ENCODE measurements around the gene MKKS.
A peak's percentile ranks its signal among the peaks of the same experiment; 100 is the strongest.
"Not testable (repeated sequence)": the region's sequence is repeated elsewhere in the genome, so short reads cannot be mapped to it uniquely, and the experiment has no call there.

MKKS gene

DNA sequence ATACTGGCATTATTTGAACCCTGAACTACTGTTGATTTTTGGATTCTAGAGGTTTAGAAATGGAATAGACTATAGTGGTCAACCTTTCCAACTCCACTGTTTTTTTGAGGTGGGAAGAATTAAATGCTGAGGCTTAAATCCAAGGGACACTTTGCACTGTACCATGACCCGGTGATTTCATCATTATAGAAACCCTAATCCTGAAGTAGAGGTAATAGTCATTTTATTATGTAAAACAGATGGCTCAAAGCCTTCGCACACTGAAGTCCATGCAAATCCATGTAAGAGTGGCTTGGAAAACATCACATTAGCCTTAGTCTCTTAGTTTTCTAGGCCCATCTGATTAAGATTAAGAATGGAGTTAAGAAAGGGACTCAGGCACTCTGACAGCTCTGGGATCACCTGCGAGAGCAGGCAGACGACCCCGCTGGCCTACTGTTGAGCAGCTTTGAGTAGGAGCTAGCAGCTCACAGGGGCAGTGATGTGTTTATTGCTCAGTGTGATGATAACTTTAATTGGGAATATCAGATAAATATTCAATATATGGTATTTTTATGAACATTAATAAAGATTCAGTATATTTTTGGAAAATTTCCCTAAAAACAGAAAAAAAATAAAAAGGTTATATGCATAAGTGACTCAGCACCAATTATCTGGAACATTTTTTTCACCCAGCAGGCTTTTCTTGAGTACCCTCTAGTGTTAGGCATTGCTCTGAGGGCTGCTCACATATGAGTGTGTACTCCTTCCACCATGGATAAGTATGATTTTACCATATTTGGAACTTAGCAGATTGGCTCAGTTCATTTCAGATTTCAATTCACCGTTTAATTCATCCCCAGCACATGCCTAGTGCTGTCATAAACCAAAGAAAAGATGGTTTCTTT is 14.5 kb upstream of the MKKS start:
- DNase-seq = no peak

DNA sequence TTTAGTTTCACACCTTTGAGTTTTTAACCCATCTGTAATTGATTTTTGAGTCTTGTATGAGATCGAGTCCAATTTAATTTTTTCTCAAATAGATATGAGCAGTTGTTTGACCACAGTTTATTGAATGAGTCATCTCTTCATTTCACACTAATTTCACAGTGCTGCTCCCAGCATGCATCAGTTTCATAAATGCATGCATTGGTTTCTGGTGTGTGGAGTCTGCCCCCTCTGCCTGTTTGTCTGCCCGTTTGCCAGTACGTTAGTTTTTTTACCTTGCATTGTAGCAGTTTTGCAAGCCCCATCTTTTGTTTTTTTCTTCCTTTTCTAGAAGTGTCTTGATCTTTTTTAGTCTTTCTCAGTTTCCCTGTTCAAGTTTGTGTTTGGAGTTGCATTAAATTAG is 13.0 kb upstream of the MKKS start:
- DNase-seq = peak; percentile 38 to 47

DNA sequence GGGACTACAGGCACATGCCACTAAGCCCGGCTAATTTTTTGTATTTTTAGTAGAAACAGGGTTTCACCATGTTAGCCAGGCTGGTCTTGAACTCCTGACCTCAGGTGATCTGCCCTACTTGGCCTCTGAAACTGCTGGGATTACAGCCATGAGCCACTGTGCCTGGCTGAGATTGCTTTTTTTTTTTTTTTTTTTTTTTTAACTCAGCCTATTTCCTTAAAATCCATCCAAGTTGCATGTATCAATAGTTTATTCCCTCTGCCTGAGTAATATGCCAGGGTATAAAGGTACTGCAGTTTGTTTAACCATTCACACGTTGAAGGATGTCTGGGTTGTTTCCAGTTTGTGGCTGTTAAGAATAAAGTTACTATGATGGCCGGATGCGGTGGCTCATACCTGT is 11.7 kb upstream of the MKKS start:
- no peak for DNase-seq

DNA sequence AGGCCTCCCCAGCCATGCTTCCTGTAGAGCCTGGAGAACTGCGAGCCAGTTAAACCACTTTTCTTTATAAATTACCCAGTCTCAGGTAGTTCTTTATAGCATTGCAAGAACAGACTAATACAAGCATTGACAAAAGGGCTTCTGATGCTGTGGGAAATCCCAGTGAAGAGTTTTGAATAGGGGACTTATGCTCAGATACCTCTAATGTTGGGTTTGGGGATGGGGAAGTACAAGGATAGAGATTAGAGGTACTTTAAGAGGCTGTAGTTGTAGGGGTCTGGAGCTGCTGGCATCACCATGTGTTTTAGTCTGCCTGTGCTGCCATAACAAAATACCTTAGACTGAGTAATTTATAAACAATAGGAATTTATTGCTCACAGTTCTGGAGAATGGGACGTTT is 9.9 kb upstream of the MKKS start:
- DNase-seq = no peak

DNA sequence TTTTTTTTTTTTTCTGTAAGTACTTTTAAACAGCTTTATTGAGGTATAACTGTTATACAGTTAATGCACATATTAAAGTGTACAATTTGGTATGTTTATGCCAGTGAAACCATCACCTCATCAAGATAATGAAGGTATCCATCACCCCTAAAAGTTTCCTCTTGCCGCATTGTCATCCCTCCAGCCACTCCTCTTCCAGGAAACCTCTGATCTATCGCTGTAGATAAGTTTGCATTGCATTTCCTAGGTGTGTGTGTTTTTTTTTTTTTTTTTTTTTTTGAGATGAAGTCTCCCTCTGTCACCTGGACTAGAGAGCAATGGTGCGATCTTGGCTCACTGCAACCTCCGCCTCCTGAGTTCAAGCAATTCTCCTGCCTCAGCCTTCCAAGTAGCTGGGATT is 4.2 kb upstream of the MKKS start:
- no peak for DNase-seq

DNA sequence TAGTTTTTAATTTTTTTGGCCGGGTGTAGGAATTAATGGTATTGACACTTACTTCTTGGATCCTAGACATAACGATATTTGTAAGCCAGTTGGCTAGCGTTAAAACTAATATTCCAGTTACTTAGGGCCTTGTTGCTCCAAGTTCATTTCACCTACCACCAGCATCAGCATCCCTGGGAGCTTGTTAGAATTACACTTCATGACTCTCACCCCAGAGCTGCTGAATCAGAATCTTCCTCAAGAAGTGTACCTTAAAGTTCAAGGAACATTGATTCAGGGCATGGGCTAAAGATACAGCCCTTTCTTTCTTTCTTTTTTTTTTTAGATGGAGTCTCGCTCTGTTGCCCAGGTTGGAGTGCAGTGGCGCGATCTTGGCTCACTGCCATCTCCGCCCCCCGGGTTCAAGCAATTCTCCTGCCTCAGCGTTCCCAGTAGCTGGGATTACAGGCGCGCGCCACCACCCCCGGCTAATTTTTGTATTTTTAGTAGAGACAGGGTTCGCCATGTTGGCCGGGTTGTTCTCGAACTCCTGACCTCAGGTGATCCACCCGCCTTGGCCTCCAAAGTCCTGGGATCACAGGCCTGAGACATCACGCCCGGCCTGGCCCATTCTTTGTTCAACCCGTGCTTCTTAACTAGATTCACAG is 2.2 kb upstream of the MKKS start:
- DNase-seq = no peak

DNA sequence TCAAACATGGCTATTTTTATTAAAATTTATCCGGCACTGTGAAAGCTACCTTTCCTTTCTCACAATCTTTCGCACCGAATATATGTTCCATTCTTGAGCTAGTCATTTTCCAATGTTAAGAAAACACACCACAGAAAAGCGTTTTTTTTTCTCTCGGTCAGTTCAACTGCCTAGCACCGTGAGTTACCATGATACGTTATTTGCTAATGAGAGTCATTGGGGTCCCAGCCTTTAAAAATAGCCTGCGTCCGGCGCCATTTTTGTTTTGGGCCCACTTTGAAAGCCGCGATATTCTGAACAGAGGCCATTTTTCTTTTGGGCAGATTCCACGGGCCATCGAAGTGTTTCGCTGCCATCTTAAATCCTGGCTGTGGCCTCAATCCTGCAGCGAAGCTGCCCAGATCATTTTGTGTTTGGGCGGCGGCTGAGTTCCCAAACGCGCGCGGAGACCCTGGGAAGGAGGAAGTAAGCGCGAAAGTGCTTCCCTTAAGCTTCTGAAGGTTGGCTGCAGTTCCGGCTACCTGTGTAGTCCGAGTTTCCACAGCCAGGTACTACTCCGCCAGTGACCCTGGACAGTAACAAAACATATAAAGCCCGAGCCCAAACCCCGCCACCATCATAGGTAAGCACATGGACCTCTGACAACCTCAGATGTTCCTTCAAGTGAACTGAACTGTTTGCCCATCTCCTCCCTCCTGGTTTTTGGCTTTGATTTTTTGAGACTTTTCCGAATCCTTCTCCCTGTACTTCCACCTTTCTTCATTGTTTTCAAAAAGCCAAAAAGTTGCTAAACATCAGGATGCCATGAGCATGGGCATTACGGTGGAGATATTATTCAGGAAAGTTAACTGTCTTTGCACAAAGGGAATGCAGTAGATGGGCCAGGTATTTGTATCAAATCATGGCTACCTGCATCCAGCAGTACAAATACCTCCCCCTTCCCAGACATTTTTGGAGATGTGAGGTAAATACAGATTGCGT is 1.1 kb upstream of the MKKS start, which contains the start of gene SLX4IP:
SLX4IP (plus strand) TSS at position 474 of the 981 bp plus-strand sequence. CDS start 22,900 bp downstream, outside the sequence.
- DNase-seq = peak; percentile 81 to 83

DNA sequence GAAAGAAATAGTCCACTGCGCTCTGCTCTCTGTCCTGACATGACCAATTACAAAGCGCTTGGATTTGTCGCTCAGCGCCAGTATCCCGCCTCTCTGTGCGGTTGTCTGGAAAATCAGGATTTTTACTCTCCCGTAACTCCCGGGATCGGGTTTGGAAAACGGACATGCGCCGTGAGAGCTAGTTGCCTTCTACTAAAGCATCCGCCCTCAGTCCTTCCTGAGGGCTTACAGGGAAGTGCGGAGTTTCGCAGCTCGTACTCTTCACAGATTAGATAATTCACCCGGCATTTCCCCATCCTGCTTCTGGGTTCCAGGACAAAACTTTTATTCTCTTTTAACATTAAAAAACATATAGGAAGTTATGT is 427 bp upstream of the MKKS start:
- DNase-seq = peak; percentile 65 to 68

DNA sequence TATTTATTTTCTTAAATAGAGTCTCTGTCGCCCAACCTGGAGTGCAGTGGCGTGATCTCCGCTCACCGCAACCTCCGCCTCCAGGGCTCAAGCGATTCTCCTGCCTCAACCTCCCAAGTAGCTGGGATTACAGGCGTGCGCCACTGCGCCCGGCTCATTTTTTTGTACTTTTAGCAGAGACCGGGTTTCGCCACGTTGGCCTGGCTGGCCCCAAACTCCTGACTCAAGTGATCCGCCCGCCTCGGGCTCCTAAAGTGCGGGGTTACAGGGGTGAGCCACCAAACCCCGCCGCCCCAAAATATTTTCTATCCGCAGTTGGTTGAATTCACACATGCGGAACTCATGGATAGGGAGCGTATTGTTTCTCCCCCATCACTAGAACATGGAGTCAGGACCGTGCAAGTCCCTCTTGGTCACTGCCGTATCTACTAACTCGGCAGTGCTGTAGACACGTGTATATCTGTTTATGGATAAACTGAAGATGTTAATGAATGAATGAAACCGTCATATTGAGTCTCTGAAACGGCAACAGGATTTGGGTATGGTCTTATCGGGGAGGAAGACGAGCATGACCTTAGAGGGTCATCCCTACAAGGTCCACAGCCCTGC is 904 bp downstream of the MKKS start:
- DNase-seq = no peak

DNA sequence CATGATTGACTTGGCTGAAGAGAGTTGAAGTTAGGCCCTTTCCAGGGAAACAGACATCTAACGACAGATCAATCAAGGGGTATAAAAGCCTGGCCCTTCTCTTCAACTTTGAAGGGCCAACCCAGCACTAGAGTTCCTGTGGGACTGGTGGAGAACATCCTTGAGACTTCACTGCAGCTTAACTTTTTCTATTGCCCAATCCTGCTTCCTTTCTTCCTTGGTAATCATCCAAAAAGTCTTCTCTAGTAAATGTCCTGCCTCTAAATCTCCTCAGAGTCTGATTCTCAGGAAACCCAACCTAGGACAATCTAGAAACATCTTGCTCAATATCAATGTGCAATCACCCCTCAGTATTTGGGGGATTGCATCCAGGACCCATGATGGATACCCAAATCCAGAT is 1.9 kb downstream of the MKKS start:
- no peak for DNase-seq

DNA sequence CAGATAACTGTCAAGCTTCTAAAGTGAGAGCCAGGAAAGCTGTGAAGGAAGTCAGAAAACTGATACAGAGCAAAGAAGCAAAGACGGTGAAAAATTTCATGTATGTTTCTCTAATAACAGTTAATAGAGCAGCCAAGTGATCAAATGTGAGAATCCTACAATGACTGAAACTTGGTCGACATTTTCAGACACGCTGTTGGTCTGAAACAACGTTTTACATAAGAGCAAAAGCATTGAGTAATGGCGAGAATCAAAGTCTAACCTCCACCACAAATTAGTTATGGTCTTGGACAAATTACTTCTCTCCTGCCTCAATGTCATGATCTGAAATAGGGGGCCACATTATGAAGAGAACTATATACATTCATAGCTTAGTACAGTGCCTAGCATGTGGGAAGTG is 3.3 kb downstream of the MKKS start:
- no peak for DNase-seq

DNA sequence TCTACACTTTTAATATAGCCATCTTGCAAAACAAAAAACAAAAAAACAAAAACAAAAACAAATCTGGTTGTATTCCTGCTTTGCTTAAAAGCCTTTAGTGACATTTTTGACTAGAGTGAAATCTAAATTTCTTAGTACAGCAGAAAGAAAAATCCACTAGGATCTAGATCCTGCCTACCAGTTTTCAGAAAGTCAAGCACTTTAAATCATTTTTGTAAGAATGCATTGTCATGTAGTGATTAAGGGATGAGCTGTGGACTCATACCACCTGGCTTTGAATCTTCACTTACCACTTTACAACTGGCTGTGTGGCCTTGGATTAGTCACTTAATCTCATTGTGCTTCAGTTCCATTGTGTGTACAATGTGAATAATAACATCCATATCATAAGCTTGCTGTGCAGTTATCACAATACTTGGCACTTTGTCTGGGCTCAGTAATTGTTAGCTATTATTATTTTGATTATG is 4.0 kb downstream of the MKKS start:
- DNase-seq = no peak

DNA sequence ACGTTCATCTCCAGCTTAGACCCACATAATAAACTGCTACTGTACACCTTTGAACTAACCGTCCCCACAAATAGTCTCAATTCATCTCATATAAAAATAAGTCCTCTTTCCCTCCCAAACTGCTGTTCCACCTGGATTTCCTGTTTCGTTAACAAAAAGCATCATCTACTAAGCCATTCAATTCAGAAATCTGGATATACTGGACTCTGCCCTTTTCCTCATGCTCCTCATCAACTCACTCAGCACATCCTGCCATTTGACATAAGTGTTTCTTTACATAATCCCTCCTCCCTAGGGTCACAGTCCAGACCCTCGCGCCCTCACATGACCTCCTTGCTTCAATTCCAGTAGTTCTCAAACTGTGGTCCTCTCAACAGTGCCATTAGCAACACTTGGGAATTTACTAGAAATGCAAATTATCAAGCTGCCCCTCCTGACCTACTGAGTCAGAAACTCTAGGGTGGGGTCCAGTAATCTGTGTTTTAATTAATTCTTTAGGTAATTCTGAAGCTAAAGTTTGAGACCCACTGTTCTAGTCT is 4.5 kb downstream of the MKKS start:
- no peak for DNase-seq

DNA sequence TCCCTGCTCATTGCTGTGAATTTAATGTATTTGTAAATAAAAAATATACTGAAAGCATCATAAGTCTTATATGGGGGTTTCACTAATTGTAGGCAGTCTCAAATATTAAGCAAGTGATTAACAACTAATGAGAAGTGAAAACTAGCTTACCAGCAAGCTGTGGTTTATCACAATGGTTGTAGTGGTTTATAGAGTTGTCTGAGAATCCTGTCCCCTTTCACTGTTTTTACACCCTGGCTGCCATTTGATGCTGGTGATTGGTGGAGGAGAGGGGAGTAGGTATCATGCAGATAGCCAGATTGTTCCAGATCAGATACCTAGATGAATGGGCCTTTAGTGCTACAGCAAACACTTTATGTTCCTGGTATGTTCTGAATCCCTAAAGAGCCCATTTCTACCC is 6.0 kb downstream of the MKKS start:
- no peak for DNase-seq

DNA sequence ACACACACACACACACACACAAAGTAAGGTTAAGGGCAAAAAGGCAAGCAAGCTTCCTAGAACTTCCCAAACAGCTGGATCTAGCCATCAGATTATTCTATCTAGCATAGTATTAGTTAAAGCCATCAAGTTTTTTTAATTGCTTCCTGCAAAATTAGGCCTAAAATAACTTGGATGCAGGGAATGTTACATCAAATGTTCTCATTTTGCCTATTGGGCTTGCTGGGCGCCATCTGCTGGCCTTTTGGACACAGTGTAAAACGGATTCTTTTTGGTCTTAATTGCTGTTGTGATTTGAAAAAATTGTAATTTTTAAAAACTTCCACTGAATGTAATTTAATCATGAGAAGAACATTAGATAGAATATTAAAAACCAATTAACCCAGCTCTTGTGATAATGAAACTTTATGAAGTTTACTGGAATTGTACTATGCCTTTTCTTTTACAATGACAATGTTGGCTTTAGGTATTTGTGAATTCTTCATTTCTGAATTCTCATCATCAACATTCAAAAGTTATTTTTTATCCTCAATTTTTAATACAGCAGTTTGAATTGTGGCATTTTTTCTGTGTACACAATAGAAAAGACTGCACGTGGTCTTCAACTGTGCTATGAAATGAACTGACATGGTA is 6.8 kb downstream of the MKKS start:
- peak; percentile 35 to 48 for DNase-seq

DNA sequence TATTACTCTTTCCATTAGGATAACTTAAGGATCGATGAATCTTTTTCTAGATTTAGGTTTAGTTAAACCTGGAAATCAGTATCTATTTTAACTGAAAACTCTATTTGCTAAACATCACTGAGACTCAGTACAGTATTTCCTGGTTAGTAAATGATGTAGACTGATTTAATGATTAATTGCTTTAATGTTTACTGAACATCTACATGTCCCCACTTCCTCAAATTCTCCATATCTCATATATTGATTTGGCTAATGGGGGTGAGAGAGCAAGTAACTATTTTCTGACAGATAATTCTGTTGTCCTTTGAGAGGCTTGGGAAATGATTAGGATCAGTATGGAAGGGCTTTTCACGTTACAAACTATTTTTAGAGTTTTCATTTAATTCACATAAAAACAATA is 10.3 kb downstream of the MKKS start:
- no peak for DNase-seq

DNA sequence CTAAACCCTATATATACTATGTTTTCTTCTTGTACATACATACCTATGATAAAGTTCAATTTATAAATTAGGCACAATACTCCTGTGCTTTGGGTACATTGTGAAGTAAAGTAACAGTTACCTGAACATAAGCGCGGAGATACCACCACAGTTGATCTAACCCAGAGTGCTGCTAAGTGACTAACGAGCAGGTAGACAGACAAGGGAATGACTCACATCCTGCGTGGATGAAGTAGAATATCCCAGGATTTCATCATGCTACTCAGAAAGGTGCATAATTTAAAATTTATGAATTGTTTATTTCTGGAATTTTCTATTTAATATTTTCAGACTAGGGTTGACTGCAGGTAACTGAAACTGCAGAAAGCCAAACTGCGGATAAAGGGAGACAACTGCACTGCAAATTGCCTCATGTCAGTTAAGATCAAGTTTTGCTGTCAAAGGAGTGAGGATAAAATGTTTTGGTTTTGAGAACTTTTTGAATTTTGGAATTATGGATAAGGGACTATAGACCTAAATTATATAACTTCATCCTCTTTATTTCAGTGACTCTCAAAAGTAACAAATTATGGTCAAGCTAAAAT is 14.4 kb downstream of the MKKS start:
- no peak for DNase-seq

DNA sequence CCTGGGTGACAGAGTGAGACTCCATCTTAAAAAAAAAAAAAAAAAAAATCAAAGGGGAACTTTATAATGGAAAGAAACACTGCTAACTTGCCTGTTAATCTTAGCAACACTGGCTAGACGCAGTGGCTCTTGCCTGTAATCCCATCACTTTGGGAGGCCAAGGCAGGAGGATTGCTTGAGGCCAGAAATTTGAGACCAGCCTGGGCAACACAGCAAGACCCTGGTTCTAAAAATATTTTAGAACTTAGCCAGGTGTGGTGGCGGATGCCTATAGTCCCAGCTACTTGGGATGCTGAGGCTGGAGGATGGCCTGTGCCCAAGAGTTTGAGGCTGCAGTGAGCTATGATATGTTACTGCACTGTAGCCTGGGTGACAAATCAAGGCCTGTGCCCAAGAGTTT is 16.8 kb downstream of the MKKS start:
- not testable (repeated sequence) for DNase-seq

DNA sequence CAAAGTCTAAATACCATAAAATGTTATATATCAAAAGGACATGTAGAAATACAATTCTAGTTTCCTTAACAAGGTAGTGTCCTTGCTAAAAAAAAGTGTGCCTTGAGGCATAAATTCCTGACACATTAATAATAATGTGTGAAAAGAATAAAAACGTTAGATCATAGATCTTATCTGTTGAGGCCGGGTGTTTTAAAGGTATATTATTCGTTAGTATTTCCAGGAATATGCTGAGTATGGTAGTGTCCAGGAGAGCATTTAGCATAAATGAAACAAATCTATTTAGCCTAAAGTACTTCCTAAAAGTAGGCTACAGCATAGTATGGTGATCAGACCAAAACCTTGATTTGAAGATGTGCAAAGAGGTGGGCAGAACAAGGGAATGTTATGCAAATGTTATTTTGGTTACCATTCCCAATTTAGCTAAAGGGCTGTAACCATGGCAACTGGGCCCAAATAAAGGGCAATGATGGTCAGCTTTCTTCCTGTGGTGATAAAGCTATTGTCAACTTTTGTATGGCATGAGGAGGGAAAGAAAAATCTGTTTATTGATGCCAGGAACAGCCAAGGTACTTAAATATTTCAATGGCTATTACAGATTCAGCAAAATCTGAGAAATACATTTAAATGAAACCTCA is 18.9 kb downstream of the MKKS start:
- DNase-seq = no peak

DNA sequence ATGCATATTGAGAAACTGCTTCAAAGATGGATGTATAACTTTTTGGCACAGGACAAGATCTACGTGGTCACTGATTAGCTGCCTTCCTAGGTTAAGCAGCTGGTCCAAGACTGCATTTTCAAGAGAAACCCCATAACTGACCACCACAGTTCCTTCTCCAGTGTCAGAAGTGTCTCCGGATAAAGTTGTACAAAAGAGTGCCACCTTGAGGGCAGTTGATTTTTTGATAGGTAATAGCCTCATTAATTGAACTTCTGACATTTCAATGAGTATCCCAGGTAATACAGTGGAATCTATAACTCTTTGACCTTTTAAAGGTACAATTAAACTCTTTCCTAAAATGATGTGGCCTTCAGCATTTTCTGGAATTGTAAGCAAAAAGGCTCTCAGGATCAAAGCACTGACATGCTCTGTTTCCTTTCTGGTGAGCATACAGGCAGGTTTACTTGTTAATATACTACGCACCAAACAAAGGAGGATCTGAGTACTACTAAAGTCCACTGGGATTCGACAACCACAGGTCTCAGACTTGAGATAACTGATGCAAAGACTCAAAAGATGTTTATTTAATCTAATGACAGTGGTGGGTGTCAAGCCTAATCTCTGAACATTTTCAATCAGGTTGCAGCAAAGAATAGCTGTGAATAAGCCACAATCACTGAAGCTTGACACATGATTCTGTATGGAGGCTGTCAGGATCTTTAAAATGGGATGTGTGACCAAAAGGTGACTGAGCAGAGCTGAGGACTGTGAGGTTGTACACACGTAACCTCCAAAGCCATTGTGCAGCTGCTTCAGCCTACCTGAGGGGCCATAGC is 21.2 kb downstream of the MKKS start:
- no peak for DNase-seq
